WI38 (cell line): ENCODE data around the gene CIPC.

ENCODE experiments used
- H3K4me3 ChIP-seq: 2 replicates; pipeline ENCODE4 v1.5.1; 2011; ENCODE audit warnings: low read depth, mild to moderate bottlenecking, control low read depth, low read length
- TF ChIP-seq, protein P1 (sequence below): IDR thresholded peaks from 2 replicates; pipeline ENCODE4 v1.5.1; 2012; ENCODE audit warnings: low read depth, mild to moderate bottlenecking, control low read depth, low read length

The CIPC gene

DNA sequence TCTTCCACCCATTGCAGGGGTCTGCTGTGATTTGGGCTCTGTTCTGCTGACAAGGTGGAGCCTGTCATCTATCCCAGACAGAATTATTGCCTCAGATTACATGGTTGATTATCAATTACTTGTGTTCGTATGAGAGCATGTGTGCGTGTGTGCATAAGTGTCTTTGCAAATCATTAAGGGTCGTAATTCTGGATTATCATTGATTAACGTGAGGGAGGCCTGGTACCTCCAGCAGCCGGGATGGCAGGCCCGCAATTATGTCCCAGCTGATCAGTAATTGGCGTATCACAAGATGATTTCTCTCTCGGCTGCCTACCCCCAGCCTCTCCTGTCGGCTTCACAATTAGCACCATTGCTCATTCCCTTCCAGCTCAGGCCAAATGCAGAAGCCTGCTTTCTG lies 39.9 kb upstream of the CIPC start:
- TF ChIP-seq, protein P1, sequence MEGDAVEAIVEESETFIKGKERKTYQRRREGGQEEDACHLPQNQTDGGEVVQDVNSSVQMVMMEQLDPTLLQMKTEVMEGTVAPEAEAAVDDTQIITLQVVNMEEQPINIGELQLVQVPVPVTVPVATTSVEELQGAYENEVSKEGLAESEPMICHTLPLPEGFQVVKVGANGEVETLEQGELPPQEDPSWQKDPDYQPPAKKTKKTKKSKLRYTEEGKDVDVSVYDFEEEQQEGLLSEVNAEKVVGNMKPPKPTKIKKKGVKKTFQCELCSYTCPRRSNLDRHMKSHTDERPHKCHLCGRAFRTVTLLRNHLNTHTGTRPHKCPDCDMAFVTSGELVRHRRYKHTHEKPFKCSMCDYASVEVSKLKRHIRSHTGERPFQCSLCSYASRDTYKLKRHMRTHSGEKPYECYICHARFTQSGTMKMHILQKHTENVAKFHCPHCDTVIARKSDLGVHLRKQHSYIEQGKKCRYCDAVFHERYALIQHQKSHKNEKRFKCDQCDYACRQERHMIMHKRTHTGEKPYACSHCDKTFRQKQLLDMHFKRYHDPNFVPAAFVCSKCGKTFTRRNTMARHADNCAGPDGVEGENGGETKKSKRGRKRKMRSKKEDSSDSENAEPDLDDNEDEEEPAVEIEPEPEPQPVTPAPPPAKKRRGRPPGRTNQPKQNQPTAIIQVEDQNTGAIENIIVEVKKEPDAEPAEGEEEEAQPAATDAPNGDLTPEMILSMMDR, result no peak
- H3K4me3 ChIP-seq, result no peak overlapping the region

DNA sequence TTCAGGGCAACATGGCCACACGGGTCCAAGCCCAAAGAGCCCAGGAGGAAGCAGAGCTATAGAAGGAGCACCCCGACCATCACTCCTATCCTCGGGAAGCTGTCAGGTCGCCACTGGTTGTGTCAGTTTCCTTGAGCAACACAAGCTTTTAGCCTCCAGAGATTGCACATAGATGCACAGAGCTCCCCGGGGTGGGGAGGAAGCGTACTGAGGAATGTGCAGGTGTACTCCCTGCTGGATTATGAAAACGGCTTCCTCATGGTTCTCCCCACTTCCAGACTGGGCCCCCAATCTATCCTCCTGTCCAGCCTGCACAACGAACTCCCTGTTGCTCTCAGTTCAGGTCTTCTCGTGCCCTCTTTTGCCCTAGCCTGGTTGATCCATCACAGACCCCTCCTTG lies 39.3 kb upstream of the CIPC start:
- no peak overlapping the region for H3K4me3 ChIP-seq
- TF ChIP-seq, protein P1, result no peak

DNA sequence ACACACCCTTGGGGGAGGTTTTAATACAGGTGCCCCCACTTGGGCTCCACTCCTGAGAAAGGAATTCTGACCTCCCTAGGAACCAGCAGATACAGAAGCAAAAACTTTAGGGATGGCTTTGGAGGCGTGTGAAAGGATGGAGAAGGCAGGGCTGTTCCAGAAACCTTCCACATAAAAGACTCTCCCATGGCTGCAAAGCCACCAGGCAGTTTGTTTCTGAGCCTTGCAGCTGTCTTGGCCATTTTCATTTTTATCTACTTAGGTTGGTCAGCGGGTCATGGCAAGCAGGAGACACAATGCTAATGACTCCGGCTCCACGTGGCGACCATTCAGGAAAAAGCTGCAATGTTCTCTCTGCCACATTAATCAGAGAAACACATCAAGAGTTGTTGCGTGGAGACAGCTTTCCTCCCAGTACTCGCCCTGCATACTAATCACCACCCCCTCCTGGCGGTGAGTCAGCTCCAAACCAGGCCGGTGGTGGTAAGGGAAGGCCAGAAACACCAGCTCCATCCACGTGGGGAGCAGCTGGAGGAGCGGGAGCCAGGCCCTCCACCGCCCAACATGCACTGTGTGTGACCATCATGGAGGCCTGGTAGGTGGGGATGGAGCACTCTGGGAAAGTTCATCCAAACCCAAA lies 38.7 kb upstream of the CIPC start:
- H3K4me3 ChIP-seq, result no peak overlapping the region
- TF ChIP-seq, protein P1, result no peak

DNA sequence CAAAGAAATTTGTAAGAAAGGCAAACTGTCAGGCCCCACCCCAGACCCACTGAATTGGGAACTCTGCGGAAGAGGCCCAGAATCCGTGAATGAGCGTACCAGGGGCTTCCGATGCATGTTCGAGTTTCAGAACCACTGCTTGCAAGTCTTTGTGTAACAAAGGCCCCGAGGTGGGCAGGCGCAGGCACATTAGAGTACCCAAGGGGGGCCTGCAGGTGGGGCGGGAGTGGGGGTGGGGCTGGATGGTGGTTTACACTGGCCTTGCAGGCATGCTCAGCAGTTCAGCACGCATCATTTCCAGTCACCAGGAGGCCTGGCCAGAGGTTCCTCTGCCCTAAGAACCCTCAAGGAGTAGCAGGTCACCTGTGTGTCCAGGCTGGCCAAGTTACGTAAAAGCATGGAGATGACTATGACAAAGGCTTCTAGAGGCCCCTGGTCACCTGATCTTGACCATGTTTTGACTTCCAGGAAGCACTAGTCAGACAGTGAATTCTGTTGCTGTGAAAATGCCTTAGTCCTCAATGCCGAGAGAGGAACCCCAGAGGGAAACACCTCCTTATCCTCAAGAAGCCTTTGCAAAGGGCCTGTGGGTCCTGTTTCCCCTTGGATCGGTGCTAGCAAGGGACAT lies 36.3 kb upstream of the CIPC start:
- TF ChIP-seq, protein P1, result no peak
- no peak overlapping the region for H3K4me3 ChIP-seq

DNA sequence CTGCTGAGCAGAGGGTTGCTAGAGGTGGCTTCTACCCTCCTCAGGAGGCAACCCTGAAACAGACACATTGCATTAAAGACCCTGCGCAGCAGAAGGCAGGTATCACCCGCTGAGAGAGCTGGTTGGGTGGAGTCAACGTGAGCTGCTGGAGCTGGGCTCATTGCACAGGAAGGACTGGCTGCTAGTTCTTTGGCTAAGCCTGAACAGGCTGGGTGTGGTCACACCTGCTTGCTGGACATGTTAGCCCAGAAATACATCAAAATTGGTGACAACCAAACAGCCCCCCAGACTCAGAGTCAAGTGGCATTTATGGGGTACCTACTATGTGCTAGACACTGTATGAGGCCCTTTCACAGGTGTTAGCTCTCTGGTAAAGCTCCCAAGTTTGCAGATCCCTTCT lies 35.8 kb upstream of the CIPC start:
- no peak overlapping the region for H3K4me3 ChIP-seq
- TF ChIP-seq, protein P1, result no peak

DNA sequence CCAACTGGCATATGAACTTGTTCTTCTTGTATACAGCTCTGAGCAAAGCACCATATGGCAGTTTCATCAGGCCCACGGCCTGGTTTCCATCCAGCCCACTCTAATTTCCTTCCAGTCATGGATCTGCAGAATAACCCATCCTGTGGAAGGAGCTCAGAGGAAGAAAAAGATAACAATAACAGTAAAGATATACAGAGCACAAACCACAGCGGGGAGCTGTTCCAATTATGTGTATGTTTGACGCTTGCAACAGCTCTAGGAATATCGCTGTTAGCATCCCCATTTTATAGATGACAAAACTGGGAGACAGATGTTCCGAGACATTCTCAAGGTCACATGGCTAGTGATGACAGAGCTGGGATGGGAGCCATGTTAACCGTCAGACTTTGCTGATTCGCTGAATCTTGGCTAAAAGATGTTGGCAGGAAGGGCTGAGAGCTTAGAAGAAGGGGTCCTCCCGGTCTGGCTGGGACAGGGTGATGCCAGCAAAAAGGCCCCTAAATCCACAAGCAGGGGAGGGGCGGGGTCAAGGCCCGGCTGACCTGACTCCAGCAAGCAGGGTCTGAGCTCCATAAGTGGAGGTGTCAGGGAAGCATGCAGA lies 34.4 kb upstream of the CIPC start:
- TF ChIP-seq, protein P1, result no peak
- no peak overlapping the region for H3K4me3 ChIP-seq

DNA sequence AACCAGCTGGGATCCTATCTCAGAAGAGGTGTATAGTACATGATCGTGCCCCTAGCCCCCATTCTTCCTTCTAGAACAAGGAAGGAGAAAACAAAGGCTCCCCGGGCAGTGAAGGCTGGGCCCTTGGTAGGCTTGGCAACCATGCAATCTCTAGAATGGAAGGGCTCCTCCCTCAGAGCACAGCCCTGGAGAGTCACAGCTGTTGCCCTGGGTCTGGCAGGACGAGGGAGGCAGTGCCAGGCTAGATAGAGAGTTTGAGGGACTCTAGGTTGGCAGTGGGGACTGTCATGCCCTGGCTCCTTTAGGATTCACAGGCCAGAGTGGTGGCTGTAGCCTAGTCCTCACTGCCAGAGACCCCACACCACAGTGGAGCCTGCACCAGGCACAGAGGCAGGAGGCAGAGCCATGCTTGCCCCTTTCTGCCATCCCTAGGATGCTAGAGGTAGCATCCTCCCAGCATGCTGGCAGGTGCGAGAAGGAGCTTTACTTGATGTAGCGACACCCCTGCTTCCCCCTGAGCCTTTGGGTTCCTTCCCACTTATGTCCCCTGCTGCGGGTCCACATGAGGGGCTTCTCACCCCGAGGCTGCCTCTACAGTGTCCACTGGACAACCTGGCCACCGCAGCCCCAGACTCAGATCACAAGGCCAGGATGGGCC lies 33.4 kb upstream of the CIPC start:
- TF ChIP-seq, protein P1, result no peak
- H3K4me3 ChIP-seq, result no peak overlapping the region
